ENCODE measurements around the gene STBD1.
A peak's percentile ranks its signal among the peaks of the same experiment; 100 is the strongest.
"Not testable (repeated sequence)": the region's sequence is repeated elsewhere in the genome, so short reads cannot be mapped to it uniquely, and the experiment has no call there.

Gene STBD1

DNA sequence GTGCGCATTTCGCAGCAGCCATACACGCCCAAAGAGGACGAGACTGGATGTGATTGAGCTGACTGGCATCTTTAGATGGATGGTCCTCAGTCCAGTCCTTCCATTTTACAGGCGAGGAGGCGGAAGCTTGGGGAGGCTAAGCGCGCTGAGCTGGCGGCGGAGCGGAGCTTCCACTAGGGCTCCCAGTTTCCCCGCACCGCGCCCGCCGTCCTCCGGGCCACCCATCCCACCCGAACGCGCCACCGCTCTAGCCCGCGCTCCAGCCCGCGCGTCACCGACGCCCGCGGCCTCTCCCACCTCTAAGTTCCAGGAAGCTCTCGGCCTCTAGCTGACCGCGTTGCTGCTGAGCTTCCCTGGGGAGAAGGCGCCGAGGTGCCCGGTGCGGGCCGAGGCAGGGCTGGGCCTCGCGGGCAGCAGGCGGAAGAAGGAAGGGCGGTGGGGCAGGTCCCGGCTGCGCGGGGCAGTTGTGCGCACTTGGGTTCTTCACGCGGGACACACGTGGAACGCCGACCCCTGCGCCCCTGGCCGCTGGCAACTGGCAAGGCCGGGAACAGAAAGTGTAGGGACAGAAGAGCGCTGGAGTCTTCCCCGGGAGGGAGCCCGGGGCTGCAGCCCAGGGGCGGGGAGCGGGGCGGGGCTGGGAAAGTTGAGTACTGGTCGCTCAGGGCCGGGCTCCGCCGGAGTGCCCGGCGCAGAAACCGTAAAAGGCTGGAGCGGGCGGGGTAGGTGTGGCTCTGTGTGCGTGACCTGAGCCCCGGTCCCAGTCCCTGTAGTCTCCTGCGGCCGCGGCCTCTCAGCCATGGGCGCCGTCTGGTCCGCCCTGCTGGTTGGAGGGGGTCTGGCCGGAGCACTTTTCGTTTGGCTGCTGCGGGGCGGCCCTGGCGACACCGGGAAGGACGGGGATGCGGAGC, at the start of gene STBD1:
Gene STBD1, plus strand, starts transcription at position 763 of the 911 bp plus-strand sequence. Its CDS starts 37 bp downstream, at position 800.
- DNase-seq (ENCODE audit: low read depth, low spot score) = peak; percentile 82

DNA sequence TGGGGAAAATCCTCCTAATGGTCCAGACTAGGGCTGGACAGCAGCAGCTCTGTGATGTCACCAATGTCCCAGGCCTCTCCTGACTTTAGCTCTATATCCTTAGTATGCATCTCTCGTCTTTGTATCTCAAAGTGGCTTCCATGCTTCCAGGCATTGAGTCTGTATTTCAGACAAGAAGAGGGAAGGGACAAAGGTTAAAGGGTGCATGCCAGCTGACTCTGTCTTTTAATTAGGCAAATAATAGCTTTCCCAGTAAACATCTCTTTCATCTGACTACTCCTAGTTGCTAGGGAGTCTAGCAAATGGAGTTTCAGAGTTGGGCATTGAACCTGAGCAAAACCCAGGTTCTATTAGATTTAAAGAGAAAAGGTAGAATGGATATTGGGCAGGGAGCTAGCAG, 49.6 kb upstream of the STBD1 start:
- no peak for DNase-seq (ENCODE audit: low read depth, low spot score)

DNA sequence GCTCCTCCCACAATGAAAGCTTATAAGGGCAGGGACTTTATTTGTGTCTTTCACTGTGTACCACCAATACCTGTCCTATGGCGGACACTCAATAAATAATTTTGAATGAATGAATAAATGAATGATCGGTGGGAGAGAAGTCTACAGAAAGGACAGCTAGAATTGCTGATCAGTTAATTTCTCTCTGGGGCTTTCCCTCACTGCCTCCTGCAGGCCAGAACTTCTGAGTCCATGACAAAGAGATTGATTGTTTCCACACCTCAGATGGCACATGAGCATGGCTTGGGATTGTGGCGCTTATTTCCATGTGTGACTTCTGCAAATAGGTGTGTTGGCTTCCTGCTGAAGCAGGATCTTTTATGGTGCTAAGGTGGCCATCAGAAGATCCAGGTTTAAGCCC, 48.7 kb upstream of the STBD1 start:
- DNase-seq (ENCODE audit: low read depth, low spot score) = no peak

DNA sequence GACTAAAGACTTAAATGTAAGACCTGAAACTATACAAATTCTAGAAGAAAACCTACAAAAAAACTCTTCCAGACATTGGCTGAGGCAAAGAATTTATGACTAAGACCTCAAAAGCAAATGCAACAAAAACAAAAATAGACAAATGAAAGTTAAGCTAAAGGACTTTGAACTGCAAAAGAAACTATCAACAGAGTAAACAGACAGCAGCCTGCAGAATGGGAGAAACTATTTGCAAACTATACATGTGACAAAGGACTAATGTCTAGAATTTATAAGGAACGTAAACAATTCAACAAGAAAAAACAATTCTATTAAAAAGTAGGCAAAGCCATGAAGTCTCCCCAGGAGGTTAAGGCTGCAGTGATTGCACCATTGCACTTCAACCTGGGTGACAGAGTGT, 46.0 kb upstream of the STBD1 start:
- DNase-seq (ENCODE audit: low read depth, low spot score) = no peak

DNA sequence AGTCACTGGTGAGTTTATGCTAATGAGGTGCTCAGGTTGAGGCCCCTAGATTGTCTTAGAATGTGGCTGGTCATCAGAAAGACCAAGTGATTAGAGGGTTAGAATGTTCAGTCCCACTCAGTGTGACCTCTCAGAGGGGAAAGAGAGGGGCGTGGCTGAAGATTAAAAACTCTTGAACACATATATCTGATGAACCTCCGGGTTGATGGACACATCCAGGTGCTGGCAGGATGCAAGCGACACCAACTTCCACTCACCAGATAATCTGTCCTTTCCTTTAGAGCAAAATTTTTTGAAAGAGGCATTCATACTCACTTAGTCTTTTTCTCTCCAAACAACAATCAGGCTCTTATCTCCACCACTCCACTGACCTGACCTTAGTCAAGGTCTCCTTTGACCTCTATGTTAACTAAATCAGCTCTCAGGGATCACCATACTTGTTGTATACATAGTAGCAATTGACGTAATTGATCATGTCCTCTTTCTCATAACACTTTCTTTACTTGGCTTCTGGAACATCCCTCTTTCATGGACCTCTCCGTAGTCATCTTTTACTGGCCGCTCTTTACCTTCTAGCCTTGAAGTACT, 40.8 kb upstream of the STBD1 start:
- no peak for DNase-seq (ENCODE audit: low read depth, low spot score)

DNA sequence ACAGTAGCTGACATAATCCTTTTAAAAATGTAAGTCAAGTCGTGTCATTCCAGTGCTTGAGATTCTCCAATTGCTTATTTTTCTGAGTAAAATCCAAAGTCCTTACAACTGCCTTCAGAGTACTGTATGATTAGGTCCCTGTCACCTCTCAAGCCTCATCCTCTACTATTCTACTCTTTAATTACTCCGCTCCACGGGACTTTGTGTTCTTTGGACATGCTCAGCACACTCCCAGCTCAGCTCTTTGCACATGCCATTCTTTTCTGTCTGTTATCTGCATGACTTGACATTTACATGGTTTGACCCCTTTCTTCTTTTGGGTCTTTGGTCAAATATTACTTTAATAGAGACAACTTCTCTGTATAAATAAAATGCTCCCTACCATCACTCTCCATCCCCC, 39.9 kb upstream of the STBD1 start:
- DNase-seq (ENCODE audit: low read depth, low spot score) = no peak

DNA sequence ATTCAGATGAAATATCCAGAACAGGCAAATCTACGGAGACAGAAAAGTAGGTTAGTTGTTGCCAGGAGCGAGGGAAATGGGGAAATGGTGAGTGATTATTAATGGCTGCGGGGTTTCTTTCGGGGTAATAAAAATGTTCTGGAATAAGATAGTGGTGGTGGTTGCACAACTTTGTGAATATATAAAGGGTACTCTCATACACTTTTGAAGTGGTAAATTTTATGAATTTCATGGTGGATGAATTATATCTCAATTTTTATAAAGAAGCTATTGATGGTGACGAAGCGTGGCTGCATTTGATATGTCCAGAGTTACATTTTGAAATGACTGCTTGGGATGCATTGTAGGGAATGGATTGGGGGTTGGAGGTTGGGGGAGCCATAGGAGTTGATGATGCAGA, 38.7 kb upstream of the STBD1 start:
- no peak for DNase-seq (ENCODE audit: low read depth, low spot score)

DNA sequence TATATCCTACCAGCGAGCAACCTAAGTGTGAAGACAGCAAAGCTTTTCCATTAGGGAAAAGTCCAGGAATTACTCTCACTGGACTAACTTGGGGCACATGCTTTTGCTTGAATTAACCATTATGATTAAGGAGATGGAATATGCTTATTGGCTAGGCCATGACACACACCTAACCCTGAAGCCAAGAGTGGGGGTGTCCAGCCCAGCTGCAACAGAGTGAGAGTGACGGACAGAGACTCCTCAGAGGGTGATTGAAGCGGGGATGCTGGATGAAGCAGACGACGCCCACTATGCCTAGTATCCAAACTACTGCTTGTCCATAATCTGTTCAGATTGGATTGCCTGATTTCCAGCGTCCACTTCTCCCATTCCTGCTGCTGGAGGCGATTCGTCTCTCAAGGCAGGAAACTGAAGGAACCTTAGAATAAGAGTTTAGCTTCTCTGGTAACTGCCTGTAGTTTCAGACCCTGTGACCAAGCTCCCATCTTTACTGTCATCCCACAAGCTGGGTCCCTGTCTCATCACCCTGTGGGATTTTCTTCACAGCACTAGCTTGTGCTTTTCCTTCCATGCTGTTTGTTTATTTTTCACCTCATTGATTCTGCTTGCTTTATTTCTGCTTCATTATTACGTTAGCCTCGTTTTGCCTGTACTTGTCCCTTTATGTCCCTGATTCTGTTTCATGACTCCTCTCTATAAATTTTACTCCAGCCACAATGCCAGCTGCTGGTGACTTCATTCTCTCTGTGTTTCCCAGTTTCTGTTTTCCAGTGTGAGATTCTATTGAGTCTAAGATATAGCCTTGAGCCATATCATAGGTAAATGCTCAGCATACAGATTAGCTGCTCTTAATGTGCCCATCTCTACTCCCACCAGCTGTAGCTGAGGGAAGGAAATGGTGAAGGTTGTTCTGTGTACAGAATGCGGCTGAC, 36.0 kb upstream of the STBD1 start:
- no peak for DNase-seq (ENCODE audit: low read depth, low spot score)

DNA sequence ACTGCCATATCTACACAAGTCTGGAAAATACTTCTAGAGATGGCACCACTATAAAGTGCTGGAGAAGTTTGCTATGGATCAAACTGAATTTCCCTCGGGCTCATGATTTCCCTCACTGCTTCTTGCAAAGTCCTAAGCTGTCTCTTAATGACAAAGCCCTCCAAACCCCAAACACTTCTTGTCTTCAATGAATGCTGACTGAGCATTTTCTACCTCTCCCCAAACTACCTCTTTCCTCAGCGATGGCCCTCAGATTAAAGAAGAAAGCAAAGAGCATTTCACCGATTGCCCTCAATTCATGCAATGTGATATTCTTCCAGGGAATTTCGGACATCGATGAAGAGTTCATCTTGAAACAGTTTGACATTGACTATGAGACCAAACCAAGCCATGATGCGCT, 35.3 kb upstream of the STBD1 start:
- DNase-seq (ENCODE audit: low read depth, low spot score) = no peak

DNA sequence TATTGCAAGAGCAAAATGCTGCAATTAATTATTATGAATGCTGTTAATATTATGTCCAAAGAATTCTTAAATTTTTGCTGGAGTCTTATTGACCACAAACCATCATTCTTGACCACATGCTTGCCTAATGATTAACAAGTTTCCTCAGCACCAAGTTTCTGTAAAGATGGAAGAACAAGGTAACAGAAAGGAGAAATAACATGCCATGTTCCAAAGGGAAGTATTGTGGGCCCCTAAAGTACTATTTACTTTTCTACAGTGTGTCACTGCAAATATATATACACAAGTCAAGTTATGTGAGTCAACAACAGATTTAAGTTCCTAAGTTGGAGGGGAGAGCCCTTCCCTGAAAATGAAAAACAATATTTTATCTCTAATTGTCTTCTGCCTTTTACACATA, 34.5 kb upstream of the STBD1 start:
- DNase-seq (ENCODE audit: low read depth, low spot score) = no peak

DNA sequence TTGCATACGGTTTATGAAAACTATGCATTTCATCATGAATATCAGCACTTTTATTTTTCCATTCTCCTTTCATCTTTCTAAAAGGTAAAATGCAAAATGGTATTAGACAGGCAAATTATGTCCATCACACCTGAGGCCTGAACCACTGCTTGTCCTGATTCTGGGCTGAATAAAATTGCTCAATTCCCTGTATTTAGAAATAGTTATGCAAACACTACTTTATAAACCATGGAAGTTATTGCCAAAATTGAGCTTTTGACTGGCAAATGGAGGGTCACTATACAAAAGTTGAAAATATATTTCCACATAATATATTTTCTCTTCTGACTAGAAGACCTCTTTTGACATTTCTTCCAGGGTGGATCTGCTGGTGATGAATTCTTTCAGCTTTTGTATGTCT, 34.0 kb upstream of the STBD1 start:
- no peak for DNase-seq (ENCODE audit: low read depth, low spot score)

DNA sequence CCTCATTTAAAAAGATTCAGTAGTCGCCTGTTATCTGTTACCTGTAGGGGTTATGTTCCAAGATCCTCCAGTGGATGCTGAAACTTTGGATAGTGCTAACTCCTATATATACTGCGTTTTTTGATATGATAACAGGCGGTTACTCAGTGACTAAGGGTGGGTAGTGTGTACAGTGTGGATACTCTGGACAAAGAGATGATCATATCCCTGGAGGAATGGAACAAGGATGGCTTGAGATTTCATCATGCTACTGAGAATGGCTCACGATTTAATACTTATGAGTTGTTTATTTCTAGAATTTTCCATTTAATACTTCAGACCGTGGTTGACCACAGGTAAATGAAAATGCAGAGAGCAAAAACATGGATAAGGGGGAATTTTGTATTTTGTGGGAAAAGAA, 33.5 kb upstream of the STBD1 start:
- no peak for DNase-seq (ENCODE audit: low read depth, low spot score)

DNA sequence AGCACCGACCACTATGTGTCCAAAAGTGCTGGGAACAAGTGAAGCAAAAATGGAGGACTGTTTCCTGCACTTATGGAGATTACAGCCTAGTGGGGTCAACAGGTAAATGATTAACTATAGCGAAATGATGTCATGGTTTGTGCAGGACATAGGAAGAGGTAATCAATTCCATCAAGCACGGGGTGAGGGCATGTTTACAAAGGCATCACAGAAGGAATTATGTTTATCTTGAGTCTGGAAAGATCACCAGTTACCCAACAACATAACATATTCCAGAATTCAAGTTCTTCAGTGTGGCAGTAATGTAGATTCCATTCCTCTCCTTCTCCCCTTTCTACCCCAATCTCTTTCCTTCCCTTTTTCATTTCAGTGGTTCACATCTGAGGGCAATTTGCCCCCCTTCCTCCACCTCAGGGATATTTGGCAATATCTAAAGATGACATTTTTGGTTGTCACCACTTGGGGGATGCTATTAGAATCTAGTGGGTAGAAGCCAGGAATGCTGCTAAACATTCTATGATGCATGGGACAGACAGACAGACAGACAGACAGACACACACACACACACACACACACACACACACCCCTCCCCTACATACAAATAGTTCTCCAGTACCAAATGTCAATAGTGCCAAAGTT, 30.9 kb upstream of the STBD1 start:
- no peak for DNase-seq (ENCODE audit: low read depth, low spot score)

DNA sequence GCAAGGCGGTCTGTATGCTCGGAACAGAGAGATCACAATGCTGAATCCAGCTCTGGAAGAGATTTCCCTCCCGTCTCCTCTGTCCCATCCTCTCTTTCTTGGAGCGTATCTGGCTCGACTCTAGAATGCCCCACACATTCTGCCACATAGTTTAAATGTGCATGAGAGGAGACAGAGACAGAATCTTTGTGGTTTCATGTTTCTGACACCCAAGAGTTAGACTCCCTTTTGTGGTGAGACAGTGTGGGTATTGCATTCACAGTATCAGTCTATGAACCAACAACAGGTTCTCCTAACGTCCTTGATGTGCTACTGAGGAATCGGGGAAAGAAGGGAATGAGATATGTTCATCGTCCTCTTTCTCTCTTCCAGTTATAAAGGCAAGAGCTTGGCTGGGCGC, 29.7 kb upstream of the STBD1 start:
- DNase-seq (ENCODE audit: low read depth, low spot score) = no peak

DNA sequence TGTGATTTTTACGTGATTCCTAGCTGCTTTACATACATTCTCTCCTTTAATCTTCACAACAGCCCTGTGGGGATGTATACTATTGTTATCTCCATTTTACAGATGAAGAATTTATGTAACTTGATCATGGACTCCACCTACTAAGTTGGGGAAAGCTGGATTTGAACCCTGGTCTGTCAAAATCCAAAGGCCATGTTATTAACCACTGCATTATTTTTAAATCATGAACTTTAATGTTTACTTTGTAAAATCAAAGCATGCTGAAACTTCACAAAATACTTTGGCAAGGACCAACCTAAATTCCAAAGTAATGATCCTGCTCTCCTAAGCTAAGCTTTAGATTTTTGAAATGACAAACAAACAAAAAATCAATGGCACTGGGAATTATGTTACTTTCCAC, 28.9 kb upstream of the STBD1 start:
- no peak for DNase-seq (ENCODE audit: low read depth, low spot score)

DNA sequence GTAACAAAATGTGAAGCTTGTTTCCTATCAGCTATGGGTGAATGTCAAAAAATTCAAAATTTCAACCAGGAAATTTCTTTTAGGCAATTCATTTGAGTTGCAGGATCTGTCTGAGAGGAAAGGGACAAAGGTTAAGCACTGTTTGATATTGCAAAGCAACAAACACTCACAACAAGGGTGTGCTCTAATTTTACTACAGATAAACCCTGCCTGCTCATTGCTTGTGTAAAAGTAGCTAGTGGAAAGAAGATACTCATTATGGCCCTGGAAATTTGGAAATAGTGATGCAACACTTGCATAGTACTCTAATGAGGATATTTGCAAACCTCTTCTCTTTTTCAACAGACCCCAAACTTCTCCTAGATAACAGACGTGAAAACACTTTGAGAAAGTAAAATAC, 27.9 kb upstream of the STBD1 start:
- DNase-seq (ENCODE audit: low read depth, low spot score) = no peak

DNA sequence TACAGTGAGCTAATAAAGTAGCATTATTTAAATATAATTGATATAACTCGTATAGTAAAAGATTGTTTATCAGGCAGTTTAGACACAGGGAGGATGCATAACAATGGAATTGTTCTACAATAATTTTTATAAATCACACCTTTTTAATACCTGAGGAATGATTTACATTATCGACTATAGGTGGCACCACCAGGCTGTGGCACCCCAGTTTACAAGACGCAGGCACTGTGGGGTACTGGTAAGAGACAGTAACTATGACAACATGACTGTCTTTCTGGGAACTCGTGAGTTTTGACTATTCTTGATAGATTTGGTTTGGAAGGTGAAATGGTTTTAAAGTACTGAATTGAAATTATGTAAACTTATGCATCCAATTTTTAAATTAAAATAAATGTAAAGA, 27.1 kb upstream of the STBD1 start:
- DNase-seq (ENCODE audit: low read depth, low spot score) = no peak

DNA sequence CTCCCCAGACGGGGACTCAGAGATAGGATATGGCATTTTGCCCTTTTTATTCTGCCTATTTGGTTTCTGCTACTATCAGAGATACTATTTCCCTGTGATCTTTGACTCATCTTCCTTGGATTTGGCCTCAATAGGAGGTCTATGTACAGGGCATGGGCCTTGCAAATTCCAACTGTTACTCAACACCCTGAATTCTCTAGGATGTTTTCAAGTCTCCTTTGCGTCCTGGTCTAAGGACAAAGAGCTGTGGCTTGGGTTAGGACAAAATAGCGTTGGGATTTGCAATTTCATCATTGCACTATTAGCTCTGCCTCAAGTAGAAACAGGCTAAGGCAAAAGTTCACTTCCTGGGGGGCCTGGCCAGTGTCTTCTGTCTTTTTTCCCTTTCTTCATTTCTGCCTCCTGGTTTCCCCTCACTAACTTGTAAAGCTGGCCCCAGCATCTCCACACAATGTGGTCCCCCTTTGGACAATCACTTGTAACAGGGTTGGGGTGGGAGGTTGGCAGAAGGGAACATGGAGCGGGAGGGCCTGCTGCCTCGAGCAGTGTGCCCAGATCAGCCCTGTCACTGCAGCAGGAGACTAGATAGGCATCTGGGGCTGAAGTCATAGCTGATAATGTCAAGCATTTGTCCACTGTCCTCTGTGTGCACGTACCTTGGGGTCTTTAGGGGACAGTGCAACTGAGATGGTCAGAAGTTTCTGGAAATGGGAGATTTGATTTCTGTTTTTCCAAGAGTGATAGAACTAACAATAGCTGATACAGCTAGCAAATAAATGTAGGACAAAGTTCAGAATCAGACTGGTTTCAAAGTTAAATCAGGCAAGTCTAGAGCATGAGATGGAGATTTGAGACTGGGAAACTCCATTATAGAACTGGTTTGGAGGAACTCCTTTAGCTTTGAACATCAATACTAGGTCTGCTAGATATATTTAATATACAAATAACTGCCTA, 25.8 kb upstream of the STBD1 start:
- DNase-seq (ENCODE audit: low read depth, low spot score) = no peak

DNA sequence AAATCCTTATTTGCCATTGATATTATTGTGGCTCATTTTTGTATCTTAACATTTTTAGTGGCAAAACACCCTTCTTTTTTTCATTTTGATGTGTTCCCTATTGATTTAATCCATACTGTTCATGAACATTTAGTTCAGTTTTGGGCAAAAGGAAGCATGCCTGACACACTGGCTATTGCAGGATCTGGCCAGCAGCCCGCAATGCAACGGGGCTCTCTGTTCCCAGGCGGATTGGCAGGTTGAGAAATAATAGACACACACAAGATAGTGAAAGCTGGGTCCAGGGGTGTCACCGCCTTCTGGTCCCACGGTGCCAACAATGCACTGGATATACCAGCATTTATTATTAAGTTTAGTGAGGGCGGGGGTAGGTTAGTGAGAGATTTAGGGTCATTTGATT, 24.9 kb upstream of the STBD1 start:
- DNase-seq (ENCODE audit: low read depth, low spot score) = not testable (repeated sequence)

DNA sequence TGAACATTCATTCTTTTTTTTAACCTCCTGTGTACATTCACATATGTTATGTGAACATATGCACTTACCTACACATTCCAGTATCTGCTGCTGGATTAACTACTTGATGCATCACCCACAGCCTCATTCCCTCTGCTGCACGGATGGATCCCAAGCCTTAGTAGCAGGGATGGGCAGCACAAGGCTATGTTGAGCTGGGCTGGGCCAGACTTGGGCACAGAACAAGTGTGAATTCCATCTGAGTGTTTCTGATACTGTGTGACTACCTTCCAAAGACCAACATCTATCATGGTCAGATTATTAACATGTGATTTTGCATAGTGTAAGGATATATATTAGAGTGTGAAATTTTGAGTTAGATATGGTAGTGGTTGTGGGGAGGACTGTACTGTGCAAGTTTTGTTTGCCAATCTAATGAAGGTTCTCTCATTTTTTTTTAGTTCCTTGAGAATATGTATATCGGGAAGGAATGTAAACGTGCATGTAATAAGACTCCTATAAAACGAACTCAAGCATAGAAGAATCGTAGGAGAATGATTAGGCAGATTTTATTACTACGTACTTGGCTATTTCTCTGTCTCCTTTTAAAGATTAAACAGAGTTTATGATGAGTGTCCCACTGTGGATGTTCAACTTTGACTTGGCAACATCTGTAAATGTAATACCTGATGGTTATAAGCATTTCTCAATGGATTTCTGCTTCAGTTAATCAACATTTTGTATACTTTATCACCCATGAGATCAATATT, 23.4 kb upstream of the STBD1 start:
- no peak for DNase-seq (ENCODE audit: low read depth, low spot score)

All from ELF-1 (cell line).